ENCODE measurements around the gene COL12A1. TPM values are rescaled to one million over a fixed set of nuclear protein-coding genes. Genes with fewer than 3 reads are reported as not detected.

COL12A1 gene
- total RNA-seq, 1 experiment from 2014 or later: 9.5 TPM

DNA sequence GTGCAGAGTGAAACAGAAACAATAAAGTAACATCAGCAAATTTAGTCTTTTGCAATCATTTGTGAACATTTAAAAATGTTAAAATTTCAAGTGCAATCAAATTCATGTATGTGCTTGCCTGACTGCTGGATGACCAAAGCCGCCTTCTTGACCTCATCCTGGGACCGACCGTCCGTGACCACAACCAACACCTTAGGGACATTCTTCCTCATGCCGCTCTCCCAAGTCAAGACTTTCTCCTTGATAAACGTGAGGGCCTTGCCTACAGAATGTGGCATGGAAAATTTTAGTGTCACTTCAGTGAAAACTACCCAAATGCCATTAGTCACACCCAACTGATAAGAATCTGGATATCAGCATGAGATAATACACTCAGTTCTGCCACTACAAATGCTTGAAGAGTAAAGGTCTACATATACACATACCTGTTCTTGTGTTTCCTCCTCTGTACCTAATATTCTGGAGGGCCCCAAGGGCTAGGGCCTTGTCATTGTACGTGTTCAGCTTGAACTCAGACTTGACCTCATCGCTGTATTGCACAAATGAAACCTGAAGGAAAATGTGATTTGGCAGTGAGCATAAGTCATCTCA is 86.8 kb downstream of the COL12A1 start:
- POLR2A ChIA-PET (ENCODE audit: low non-redundant PET): no interaction called here
- no peaks in the 10 kb centered on the region for H3K36me3 ChIP-seq (ENCODE audit: insufficient read depth, low read length, poor library complexity, severe bottlenecking)
- no peaks in the 10 kb centered on the region for H3K9me3 ChIP-seq (ENCODE audit: low read depth, low read length, poor library complexity, severe bottlenecking)
- TF ChIP-seq, protein P1, sequence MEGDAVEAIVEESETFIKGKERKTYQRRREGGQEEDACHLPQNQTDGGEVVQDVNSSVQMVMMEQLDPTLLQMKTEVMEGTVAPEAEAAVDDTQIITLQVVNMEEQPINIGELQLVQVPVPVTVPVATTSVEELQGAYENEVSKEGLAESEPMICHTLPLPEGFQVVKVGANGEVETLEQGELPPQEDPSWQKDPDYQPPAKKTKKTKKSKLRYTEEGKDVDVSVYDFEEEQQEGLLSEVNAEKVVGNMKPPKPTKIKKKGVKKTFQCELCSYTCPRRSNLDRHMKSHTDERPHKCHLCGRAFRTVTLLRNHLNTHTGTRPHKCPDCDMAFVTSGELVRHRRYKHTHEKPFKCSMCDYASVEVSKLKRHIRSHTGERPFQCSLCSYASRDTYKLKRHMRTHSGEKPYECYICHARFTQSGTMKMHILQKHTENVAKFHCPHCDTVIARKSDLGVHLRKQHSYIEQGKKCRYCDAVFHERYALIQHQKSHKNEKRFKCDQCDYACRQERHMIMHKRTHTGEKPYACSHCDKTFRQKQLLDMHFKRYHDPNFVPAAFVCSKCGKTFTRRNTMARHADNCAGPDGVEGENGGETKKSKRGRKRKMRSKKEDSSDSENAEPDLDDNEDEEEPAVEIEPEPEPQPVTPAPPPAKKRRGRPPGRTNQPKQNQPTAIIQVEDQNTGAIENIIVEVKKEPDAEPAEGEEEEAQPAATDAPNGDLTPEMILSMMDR (conservative IDR thresholded peaks at IDR 0.05; ENCODE audit: low read depth, low read length): no peak
- no peak for TF ChIP-seq EZH2 (IDR thresholded peaks at IDR 0.05; ENCODE audit: borderline replicate concordance, low read depth, low read length, poor library complexity, severe bottlenecking)
- BruUV-seq (replicated peaks): no TSS peak
- H3K27ac ChIP-seq (ENCODE audit: low read depth, low read length, poor library complexity, severe bottlenecking): no peak overlapping the region
- H3K27me3 ChIP-seq (replicated peaks; ENCODE audit: insufficient read depth, low read depth, low read length, poor library complexity): no peaks in the 10 kb centered on the region
- H3K4me1 ChIP-seq (ENCODE audit: insufficient read depth, low read length, poor library complexity, severe bottlenecking): no peaks in the 10 kb centered on the region
- intact Hi-C loops (cut with micrococcal nuclease; ENCODE audit: unreplicated experiment): no loop called here
- CTCF ChIA-PET: no interaction called here
- no peak overlapping the region for H3K4me3 ChIP-seq (ENCODE audit: low read depth, low read length, poor library complexity, severe bottlenecking)
- DNase-seq (ENCODE audit: low spot score): no peak

DNA sequence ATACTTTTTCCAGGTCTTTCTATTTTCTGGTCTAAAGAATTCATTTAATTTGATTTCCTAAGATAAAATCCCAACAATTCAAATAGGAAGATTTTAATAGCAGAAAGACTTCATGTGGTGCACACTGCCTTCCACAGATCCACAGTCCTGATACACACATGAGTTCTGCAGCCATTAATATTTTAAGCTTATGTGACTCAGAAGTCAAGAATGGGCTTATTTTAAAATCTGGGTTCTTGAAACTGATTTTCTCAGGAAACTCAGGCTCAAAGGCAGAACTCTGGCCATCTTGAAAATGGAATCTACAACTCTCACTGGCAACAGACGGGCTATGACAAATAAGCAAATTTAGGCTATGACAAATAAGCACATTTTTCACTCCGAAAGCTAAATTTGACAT is 88.2 kb downstream of the COL12A1 start:
- intact Hi-C loops (cut with micrococcal nuclease; ENCODE audit: unreplicated experiment): no loop called here
- Histone ChIP-seq H3K27ac (ENCODE audit: low read depth, low read length, poor library complexity, severe bottlenecking) (no peak overlapping the region), H3K4me3 (ENCODE audit: low read depth, low read length, poor library complexity, severe bottlenecking) (no peak overlapping the region), H3K4me1 (ENCODE audit: insufficient read depth, low read length, poor library complexity, severe bottlenecking) (no peaks in the 10 kb centered on the region), H3K36me3 (ENCODE audit: insufficient read depth, low read length, poor library complexity, severe bottlenecking) (no peaks in the 10 kb centered on the region), H3K27me3 (replicated peaks; ENCODE audit: insufficient read depth, low read depth, low read length, poor library complexity) (no peaks in the 10 kb centered on the region), H3K9me3 (ENCODE audit: low read depth, low read length, poor library complexity, severe bottlenecking) (no peaks in the 10 kb centered on the region)
- TF ChIP-seq EZH2 (IDR thresholded peaks at IDR 0.05; ENCODE audit: borderline replicate concordance, low read depth, low read length, poor library complexity, severe bottlenecking): no peak
- BruUV-seq (replicated peaks): no TSS peak
- ChIA-PET CTCF (no interaction called here), POLR2A (ENCODE audit: low non-redundant PET) (no interaction called here)
- peak; percentile 23 for DNase-seq (ENCODE audit: low spot score)

DNA sequence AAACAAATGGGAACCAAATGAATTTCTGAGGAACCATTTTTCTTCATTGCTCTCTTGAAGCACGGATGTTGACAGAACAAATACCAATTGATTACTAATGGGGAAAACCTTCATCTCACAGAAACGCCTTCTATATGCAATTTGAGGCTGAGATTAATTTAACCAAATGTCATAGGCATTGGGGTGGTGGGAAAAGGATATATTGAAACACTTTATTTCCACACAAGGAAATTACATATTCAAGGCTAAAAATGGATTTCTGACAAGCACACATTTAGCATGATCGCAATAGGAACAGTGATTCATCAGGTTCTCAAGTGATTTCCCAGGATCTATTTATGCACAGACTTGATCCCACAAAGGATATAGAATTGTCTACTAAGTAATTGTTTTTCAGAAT is 88.9 kb downstream of the COL12A1 start:
- no peak for DNase-seq (ENCODE audit: low spot score)
- H3K4me1 ChIP-seq (ENCODE audit: insufficient read depth, low read length, poor library complexity, severe bottlenecking): no peaks in the 10 kb centered on the region
- POLR2A ChIA-PET (ENCODE audit: low non-redundant PET): interaction anchor here (0.7 kb wide), 1 partner anchor 77 kb away, joined by 3 read pairs; no protein-coding TSS in a partner anchor
- H3K27me3 ChIP-seq (replicated peaks; ENCODE audit: insufficient read depth, low read depth, low read length, poor library complexity): no peaks in the 10 kb centered on the region
- CTCF ChIA-PET: no interaction called here
- no TSS peak for BruUV-seq (replicated peaks)
- no peak overlapping the region for H3K27ac ChIP-seq (ENCODE audit: low read depth, low read length, poor library complexity, severe bottlenecking)
- no peak for TF ChIP-seq EZH2 (IDR thresholded peaks at IDR 0.05; ENCODE audit: borderline replicate concordance, low read depth, low read length, poor library complexity, severe bottlenecking)
- TF ChIP-seq, protein P1 (conservative IDR thresholded peaks at IDR 0.05; ENCODE audit: low read depth, low read length): no peak
- no peak overlapping the region for H3K4me3 ChIP-seq (ENCODE audit: low read depth, low read length, poor library complexity, severe bottlenecking)
- H3K36me3 ChIP-seq (ENCODE audit: insufficient read depth, low read length, poor library complexity, severe bottlenecking): no peaks in the 10 kb centered on the region
- intact Hi-C loops (cut with micrococcal nuclease; ENCODE audit: unreplicated experiment): no loop called here
- H3K9me3 ChIP-seq (ENCODE audit: low read depth, low read length, poor library complexity, severe bottlenecking): no peaks in the 10 kb centered on the region

DNA sequence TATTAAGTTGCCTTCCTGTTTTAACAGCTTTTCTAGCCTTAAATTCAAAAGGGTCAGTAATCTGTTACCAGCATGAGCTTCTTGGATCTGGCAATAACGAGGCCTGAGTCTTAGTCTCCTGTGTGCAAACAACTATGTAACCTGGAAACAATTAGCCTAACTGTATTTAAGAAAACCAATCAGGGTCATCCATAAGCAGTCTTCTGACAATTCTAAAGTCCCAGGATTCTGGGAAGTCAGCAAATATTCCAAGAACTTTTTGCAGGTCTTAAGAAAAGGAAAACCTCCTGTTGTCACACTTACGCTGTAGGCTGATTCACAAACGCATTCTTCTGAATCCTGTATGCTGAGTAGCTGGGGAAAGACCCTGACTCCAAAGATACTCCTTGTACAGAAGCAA is 90.4 kb downstream of the COL12A1 start:
- no peaks in the 10 kb centered on the region for H3K36me3 ChIP-seq (ENCODE audit: insufficient read depth, low read length, poor library complexity, severe bottlenecking)
- POLR2A ChIA-PET (ENCODE audit: low non-redundant PET): no interaction called here
- no peaks in the 10 kb centered on the region for H3K4me1 ChIP-seq (ENCODE audit: insufficient read depth, low read length, poor library complexity, severe bottlenecking)
- H3K27me3 ChIP-seq (replicated peaks; ENCODE audit: insufficient read depth, low read depth, low read length, poor library complexity): no peaks in the 10 kb centered on the region
- DNase-seq (ENCODE audit: low spot score): no peak
- intact Hi-C loops (cut with micrococcal nuclease; ENCODE audit: unreplicated experiment): no loop called here
- CTCF ChIA-PET: no interaction called here
- no peak overlapping the region for H3K4me3 ChIP-seq (ENCODE audit: low read depth, low read length, poor library complexity, severe bottlenecking)
- no peak overlapping the region for H3K27ac ChIP-seq (ENCODE audit: low read depth, low read length, poor library complexity, severe bottlenecking)
- no peaks in the 10 kb centered on the region for H3K9me3 ChIP-seq (ENCODE audit: low read depth, low read length, poor library complexity, severe bottlenecking)
- BruUV-seq (replicated peaks): no TSS peak
- TF ChIP-seq EZH2 (IDR thresholded peaks at IDR 0.05; ENCODE audit: borderline replicate concordance, low read depth, low read length, poor library complexity, severe bottlenecking): no peak
- TF ChIP-seq, protein P1 (conservative IDR thresholded peaks at IDR 0.05; ENCODE audit: low read depth, low read length): no peak
